GM19025 (cell line): Measurements from ENCODE around the gene SMIM41.

Source experiments
- ATAC-seq: cut with Tn5 transposase; IDR thresholded peaks from one replicate; pipeline ENCODE4 v1.9.1; 2021; ENCODE audit warnings: mild to moderate bottlenecking, low read depth, moderate library complexity; ENCODE audit not compliant: unreplicated experiment

SMIM41 gene

GRCh38 chr12:52119398-52120254 lies 40.1 kb downstream of the SMIM41 start:
- no peak for ATAC-seq

- no peak for ATAC-seq
These were observed 41.7 kb downstream of the SMIM41 start for GRCh38 chr12:52120951-52121823.

GRCh38 chr12:52121824-52122539 lies 42.5 kb downstream of the SMIM41 start:
- ATAC-seq, result no peak

- no peak for ATAC-seq
These were observed 43.0 kb downstream of the SMIM41 start for GRCh38 chr12:52122540-52122871.

- ATAC-seq, result no peak
These were observed 43.4 kb downstream of the SMIM41 start for GRCh38 chr12:52122904-52123303.

GRCh38 chr12:52123487-52124186 lies 44.1 kb downstream of the SMIM41 start:
- ATAC-seq, result no peak

- no peak for ATAC-seq
These were observed 46.0 kb downstream of the SMIM41 start for GRCh38 chr12:52125476-52125900.

GRCh38 chr12:52126050-52126604 lies 46.6 kb downstream of the SMIM41 start:
- no peak for ATAC-seq

GRCh38 chr12:52126605-52127578 lies 47.4 kb downstream of the SMIM41 start:
- no peak for ATAC-seq

GRCh38 chr12:52127683-52128450 lies 48.4 kb downstream of the SMIM41 start:
- ATAC-seq, result no peak

GRCh38 chr12:52130711-52131110 lies 51.2 kb downstream of the SMIM41 start:
- ATAC-seq, result no peak

GRCh38 chr12:52132754-52133161 lies 53.3 kb downstream of the SMIM41 start:
- no peak for ATAC-seq

GRCh38 chr12:52137746-52138145 lies 58.2 kb downstream of the SMIM41 start:
- no peak for ATAC-seq

- ATAC-seq, result no peak
These were observed 59.6 kb downstream of the SMIM41 start for GRCh38 chr12:52139147-52139546.

GRCh38 chr12:52139579-52140062 lies 60.1 kb downstream of the SMIM41 start:
- ATAC-seq, result no peak

GRCh38 chr12:52141306-52141705 lies 61.8 kb downstream of the SMIM41 start:
- ATAC-seq, result no peak

GRCh38 chr12:52141875-52142274 lies 62.4 kb downstream of the SMIM41 start:
- ATAC-seq, result no peak

- no peak for ATAC-seq
These were observed 62.9 kb downstream of the SMIM41 start for GRCh38 chr12:52142431-52142830.
